Vagina (tissue), 2 donors: ENCODE data around the gene ARFRP1.

Source experiments
- CTCF ChIP-seq, 3 experiments: fragments of 450-650 bp in 2 of 3; fragments of 200-600 bp in 1 of 3; sonication (generic) in 1 of 3; IDR thresholded peaks; one replicate each; pipeline ENCODE4 v1.5.1; 2017 to 2019; ENCODE audit warnings: antibody characterized with exemption in 3 of 3, mild to moderate bottlenecking in 2 of 3, moderate library complexity in 2 of 3
- POLR2A ChIP-seq, 2 donors: fragments of 450-650 bp; IDR thresholded peaks; one replicate each; pipeline ENCODE4 v1.6.1; 2017; ENCODE audit warnings: antibody characterized with exemption in 2 of 2, mild to moderate bottlenecking in 2 of 2, moderate library complexity in 2 of 2
- POLR2AphosphoS5 ChIP-seq, 2 donors: sonication (generic); formaldehyde crosslinking; IDR thresholded peaks; one replicate each; pipeline ENCODE4 v1.9.0; 2017; ENCODE audit warnings: antibody characterized with exemption in 2 of 2, mild to moderate bottlenecking in 2 of 2, low read depth in 1 of 2; ENCODE audit not compliant: insufficient read depth in 1 of 2

- TF ChIP-seq CTCF (IDR thresholded peaks at IDR 0.05) (no peak), POLR2AphosphoS5 (IDR thresholded peaks at IDR 0.05; ENCODE audit: insufficient read depth in 1 of 2, low read depth in 1 of 2) (no peak), POLR2A (IDR thresholded peaks at IDR 0.05) (no peak)
These were observed 25.3 kb upstream of the ARFRP1 start for GRCh38 chr20:63733117-63733516.
